Sciatic nerve (tissue), 2 donors: ENCODE results near the gene NR2F2. TPM values are rescaled to one million over a fixed set of nuclear protein-coding genes. Genes with fewer than 3 reads are reported as not detected.

Experiments
- ATAC-seq: fragments of 200-7000 bp; cut with Tn5 transposase; one replicate; pipeline ENCODE4 v1.9.1; 2020; ENCODE audit warnings: mild to moderate bottlenecking, moderate library complexity
- DNase-seq: peaks from one replicate; pipeline ENCODE4 v3.0.0-alpha.2; 2020; ENCODE audit warnings: low spot score
- intact Hi-C: fragments of 100-400 bp; cut with DNase I; formaldehyde crosslinking; loops from one replicate; pipeline ENCODE4 v1.14.2; 2022
- total RNA-seq: library from RNA; stranded (reverse); fragmentation: NEBNext Ultra II Directional; extraction: Animal tissue kit (Norgen Biotek cat#: 25700); gene quantifications from one replicate; pipeline ENCODE4 v1.2.1, GENCODE V29; 2021
- donor health status: DM: no; HTN: no; CAD: no.
- donor health status: DM: no; HTN: no; CAD: no.

The NR2F2 gene
- total RNA-seq, 1 donor from 2014 or later, result 242 TPM

- DNase-seq (peak; percentile 94), ATAC-seq (peak; percentile 37)
- intact Hi-C loops, result loop anchor here (10.0 kb wide), 3 partner anchors 58 to 1682 kb away; no protein-coding TSS in a partner anchor
Measured at GRCh38 chr15:96356494-96357455, 26.3 kb downstream of the NR2F2 start.

DNA sequence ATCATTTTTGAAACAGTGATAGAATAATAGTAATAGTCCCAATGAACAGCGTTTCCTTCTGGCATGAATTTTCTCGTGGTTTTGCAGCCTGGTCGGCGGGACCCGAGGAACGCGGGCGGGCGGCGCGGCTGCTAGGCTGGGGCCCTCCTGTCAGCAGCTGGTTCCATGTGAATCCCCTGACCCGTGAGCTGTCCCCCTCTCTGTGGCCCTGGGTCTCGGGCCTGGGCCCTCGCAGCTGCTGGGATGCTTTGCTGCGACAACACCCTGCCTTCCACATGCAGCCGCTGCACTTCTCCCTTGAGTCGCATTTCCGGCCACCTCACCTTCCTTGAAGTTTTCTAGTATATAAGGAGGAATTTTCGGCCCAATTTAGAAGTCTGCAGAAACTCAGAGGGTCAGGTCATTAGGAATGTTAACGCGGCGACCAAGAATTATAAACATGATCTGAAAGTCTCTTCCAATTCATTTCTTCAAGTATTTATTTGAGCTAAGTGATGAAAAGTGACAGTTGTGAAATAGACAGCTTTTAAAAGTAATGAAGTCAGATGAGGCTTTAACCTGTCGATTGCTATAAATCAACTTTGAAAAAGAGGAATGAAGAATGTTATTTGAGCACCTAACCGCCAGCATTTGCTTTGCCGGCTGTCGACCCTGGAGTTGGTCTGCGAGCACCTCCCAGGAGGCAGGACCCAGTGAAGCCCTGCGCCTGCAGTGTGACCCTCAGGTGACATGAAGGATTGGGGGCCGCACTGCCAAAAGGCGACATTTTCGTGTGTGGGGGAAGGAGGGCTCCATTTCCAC lies 27.7 kb downstream of the NR2F2 start:
- intact Hi-C loops, result loop anchor here (10.0 kb wide), 3 partner anchors 57 to 1683 kb away; no protein-coding TSS in a partner anchor
- no peak for ATAC-seq
- DNase-seq, result peak; percentile 62

- intact Hi-C loops, result loop anchor here (10.0 kb wide), 3 partner anchors 56 to 1684 kb away; no protein-coding TSS in a partner anchor
- DNase-seq (peak; percentile 58), ATAC-seq (no peak)
Measured at GRCh38 chr15:96358821-96359615, 28.5 kb downstream of the NR2F2 start.

- DNase-seq (peak; percentile 85), ATAC-seq (peak; percentile 68)
Measured at GRCh38 chr15:96359616-96360521, 29.4 kb downstream of the NR2F2 start.

GRCh38 chr15:96360581-96361308 lies 30.2 kb downstream of the NR2F2 start:
- DNase-seq (peak; percentile 75), ATAC-seq (peak; percentile 41)
- intact Hi-C loops, result loop anchor here (10.0 kb wide), 1 partner anchor 344 kb away; no protein-coding TSS in a partner anchor

More at GRCh38 chr15:96359616-96360521, 29.4 kb downstream of the NR2F2 start:
- intact Hi-C loops, result loop anchor here (10.0 kb wide), 4 partner anchors 55 to 1685 kb away; no protein-coding TSS in a partner anchor

DNA sequence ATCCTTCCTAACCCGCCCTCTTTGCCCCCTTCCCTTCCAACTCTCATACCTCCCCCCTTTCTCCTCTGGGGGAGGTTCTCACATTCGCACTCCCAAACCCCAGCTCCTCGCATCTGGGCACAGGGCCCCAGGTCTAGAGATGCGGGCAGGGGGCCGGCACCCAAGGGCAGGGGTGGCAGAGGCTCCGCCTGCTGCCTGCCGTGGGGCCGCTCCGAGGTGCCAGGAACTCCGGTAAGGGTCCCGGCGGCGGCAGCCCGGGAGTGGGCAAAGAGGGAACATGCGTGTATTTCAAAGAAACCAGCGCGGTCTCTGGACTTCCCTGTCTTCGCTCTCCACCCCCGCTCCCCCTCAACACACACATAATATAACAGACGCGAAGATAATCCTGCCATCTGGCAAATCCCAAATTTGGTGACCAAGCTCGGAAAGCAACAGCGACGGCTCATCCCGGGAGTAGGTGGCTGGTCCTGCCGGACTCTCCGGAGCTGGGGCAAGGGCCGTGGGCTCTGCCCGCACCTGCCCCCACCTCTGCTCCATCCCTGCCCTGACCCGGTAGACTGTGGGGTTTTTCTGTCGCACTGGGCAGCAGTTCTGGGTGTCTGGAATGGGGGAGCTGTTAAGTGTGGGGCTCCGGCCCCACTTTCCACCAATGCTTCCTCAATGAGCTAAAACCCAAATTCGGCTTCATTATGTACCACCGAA lies 31.0 kb downstream of the NR2F2 start:
- DNase-seq, result peak; percentile 61

DNA sequence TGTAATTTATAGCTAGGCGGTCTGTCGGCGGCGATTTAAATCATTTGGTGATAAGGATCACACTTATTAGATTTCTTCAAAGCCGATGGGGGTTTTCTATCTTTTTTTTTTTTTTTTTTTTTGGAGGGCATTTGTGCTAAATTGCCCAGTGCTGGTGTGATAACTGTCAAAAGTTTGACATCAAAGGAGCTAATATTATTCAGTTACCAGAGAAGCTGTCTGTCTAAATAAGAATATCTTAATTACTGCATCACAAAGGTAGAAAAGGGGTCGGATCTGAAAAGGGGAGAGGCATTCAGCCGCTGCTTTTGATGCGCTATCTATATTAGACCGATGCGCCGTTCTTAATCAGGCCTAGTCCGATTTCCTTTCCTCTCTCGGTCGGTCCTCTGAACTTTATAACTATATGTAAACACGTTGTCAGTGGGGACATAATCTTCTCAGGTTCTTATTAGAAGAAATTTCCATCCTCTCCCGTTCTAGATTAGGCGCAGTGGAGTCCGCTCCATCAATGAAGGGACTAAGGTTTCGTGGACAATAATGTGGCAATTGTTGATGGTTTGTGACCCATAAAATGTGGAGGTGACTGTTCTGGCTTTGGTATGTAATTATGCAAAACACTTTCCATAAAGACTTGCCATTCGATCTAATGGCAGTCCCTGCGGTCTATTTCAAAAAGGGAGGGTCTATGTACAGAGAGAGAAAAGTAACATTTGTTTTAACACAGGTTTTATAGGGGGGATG lies 31.7 kb downstream of the NR2F2 start:
- ATAC-seq (no peak), DNase-seq (no peak)
- intact Hi-C loops, result loop anchor here (10.0 kb wide), 1 partner anchor 343 kb away; no protein-coding TSS in a partner anchor

More for the DNA sequence above, 31.0 kb downstream of the NR2F2 start:
- ATAC-seq, result no peak
- intact Hi-C loops, result loop anchor here (10.0 kb wide), 1 partner anchor 343 kb away; no protein-coding TSS in a partner anchor

DNA sequence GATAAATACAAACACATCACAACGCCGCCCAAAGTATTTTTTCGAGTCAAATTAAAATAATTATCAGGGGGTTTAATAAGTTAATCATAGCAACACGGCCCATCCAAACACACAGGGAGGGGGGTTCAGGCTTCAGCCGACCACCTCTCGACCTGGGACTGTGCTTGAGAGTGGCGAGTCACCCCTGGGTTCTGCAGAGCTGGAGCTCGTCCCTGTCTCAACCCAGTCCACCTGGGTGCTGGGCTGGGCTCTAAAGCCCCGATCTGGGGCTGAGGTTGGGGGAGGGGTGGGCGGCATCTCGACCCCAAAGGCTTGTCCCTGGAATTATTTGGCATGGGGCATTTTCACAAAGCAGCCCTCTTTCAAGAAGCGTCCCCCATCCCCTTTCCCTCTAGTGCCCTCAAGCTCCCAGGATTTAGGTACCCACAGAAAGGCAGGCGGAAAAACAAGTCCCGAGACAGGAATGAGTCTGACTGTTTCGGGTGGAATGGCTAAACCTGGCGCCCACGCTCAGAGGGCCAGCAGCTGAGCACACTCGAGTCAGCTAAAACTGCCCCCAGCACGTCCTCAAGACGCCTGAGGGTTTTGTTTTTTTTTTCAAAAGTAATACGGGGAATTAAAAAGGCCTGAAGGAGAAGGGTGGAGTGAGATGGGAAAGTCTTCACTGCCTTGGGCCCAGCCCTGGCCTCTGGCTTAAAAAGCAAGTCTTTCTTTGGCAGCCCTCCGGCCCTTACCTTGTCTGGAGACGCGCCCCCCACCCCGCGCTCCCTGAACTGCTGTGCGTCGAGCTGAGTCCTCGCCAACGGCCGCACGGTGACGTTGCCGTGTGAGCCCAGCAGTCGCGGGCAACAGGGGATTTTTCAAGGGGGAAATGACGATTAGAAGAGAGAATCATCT lies 32.5 kb downstream of the NR2F2 start:
- intact Hi-C loops, result loop anchor here (10.0 kb wide), 1 partner anchor 342 kb away; no protein-coding TSS in a partner anchor
- ATAC-seq, result no peak

DNA sequence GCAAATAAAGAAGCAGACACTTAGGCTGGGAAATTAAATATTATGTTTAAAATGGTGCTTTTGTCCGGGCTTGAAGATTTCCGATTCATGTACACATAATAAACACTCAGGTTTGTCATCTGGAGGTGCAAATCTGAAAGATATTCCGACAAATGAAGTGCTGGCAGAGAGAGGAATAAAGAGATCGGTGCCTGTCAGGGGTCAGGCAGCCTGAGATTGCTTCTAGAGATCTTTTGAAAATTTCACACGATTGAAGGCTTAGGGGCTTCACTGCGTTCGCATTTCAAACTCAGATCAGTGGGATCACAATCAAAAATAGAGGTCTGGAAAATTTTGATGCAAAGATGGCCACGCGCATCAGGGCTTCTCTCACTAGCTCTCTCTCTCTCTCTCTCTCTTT lies 33.2 kb downstream of the NR2F2 start:
- ATAC-seq, result no peak
- no peak for DNase-seq
- intact Hi-C loops, result loop anchor here (10.0 kb wide), 1 partner anchor 341 kb away; no protein-coding TSS in a partner anchor

More for the DNA sequence above, 32.5 kb downstream of the NR2F2 start:
- DNase-seq, result peak; percentile 64

- ATAC-seq, result no peak
- intact Hi-C loops, result loop anchor here (10.0 kb wide), 1 partner anchor 339 kb away; no protein-coding TSS in a partner anchor
Measured at GRCh38 chr15:96365781-96366525, 35.5 kb downstream of the NR2F2 start.

DNA sequence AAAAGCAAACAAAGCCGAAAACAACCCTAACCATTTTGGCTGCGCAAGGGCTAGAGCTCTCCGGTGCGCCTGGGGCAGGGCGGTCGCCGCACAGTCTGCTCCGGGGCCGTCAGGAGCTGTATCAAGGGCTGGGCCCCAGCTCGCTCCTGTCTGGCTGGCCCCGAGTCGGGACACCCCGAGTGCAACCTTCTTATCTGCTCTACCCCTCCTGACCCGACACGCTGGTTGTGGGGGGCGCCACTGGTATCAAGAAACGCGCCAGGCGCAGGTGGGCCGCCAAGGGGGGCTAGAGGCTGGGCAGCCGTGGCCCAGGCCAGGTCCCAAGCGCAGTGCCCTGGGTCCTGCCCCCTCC lies 36.0 kb downstream of the NR2F2 start:
- DNase-seq (no peak), ATAC-seq (no peak)
- intact Hi-C loops, result loop anchor here (10.0 kb wide), 1 partner anchor 338 kb away; no protein-coding TSS in a partner anchor

More at GRCh38 chr15:96365781-96366525, 35.5 kb downstream of the NR2F2 start:
- DNase-seq, result no peak

- intact Hi-C loops, result loop anchor here (10.0 kb wide), 1 partner anchor 337 kb away; no protein-coding TSS in a partner anchor
- no peak for DNase-seq
- ATAC-seq, result no peak
Measured at GRCh38 chr15:96367311-96368200, 37.1 kb downstream of the NR2F2 start.
